H1 (cell line): ENCODE results near the gene GRAMD1B. TPM values are rescaled to one million over a fixed set of nuclear protein-coding genes. Genes with fewer than 3 reads are reported as not detected.
A peak's percentile ranks its signal among the peaks of the same experiment; 100 is the strongest.

Experiments
- CTCF ChIA-PET: fragments of 300-600 bp; sonication (Branson Sonifier 250); formaldehyde crosslinking; loops from one replicate; lab custom pipeline; 2021; ENCODE audit not compliant: partially characterized antibody; lab: Charles Lee
- POLR2A ChIA-PET: fragments of 300-600 bp; sonication (Branson Sonifier 250); formaldehyde crosslinking; loops from one replicate; lab custom pipeline; 2021; ENCODE audit warnings: inconsistent platforms; ENCODE audit not compliant: partially characterized antibody; lab: Charles Lee
- DNase-seq, 2 experiments: peaks; one replicate each; pipeline versions ENCODE4 v3.0.0 to v3.0.0-alpha.2; 2010 to 2022; ENCODE audit warnings: low spot score in 2 of 2, low read depth in 1 of 2, mixed read lengths in 1 of 2
- FAIRE-seq: peaks from 2 replicates; lab custom pipeline; 2011; peaks lifted over from hg19 to GRCh38; lab: Jason Lieb, UNC
- H2AFZ ChIP-seq: 2 replicates; pipeline ENCODE4 v1.8.1; 2012; ENCODE audit warnings: low read length, inconsistent platforms
- H2AK5ac ChIP-seq: 2 replicates; pipeline ENCODE4 v1.6.1; 2013; ENCODE audit warnings: low read depth, low read length
- H2BK120ac ChIP-seq: replicated peaks from 2 replicates; pipeline ENCODE3; 2013; ENCODE audit warnings: low read depth, low read length, inconsistent platforms
- H2BK12ac ChIP-seq: 2 replicates; pipeline ENCODE4 v1.6.1; 2013; ENCODE audit warnings: low read depth, low read length
- H2BK15ac ChIP-seq: 2 replicates; pipeline ENCODE4 v1.6.1; 2013; ENCODE audit warnings: low read length
- H2BK20ac ChIP-seq: 2 replicates; pipeline ENCODE4 v1.6.1; 2013; ENCODE audit warnings: low read length
- H2BK5ac ChIP-seq: 2 replicates; pipeline ENCODE4 v1.6.1; 2013; ENCODE audit warnings: low read depth, low read length
- H3K14ac ChIP-seq: 2 replicates; pipeline ENCODE4 v1.6.1; 2013; ENCODE audit warnings: inconsistent platforms; ENCODE audit not compliant: insufficient read length
- H3K18ac ChIP-seq: 2 replicates; pipeline ENCODE4 v1.6.1; 2013; ENCODE audit warnings: low read length; ENCODE audit errors: extremely low read depth
- H3K23ac ChIP-seq: 2 replicates; pipeline ENCODE4 v1.6.1; 2013; ENCODE audit warnings: inconsistent platforms; ENCODE audit not compliant: insufficient read length
- H3K23me2 ChIP-seq: 2 replicates; pipeline ENCODE4 v1.6.1; 2013; ENCODE audit warnings: low read depth, low read length
- H3K27ac ChIP-seq: 2 replicates; pipeline ENCODE4 v1.6.1; 2011; ENCODE audit warnings: low read depth, low read length, inconsistent platforms
- H3K27me3 ChIP-seq, 4 experiments: replicated peaks in 1 of 4; 1 replicate in 1 of 4; 2 replicates in 3 of 4; pipeline versions ENCODE4 v1.6.1 to v1.8.1; 2011 to 2013; ENCODE audit warnings: low read length in 3 of 4, mild to moderate bottlenecking in 3 of 4, inconsistent platforms in 2 of 4, mixed read lengths in 2 of 4, moderate library complexity in 1 of 4; ENCODE audit not compliant: control insufficient read depth in 3 of 4, insufficient read depth in 3 of 4; ENCODE audit errors: extremely low read depth in 1 of 4
- H3K36me3 ChIP-seq, 4 experiments: 2 replicates each; pipeline versions ENCODE4 v1.6.1 to v1.8.1; 2011 to 2013; ENCODE audit warnings: mild to moderate bottlenecking in 4 of 4, low read length in 3 of 4, moderate library complexity in 2 of 4, control low read depth in 1 of 4, inconsistent platforms in 1 of 4; ENCODE audit not compliant: insufficient read depth in 4 of 4, control insufficient read depth in 2 of 4
- H3K4ac ChIP-seq: replicated peaks from 2 replicates; pipeline ENCODE3; 2013; ENCODE audit warnings: low read length, low read depth, mixed read lengths, inconsistent platforms; ENCODE audit not compliant: insufficient read length
- H3K4me1 ChIP-seq, 4 experiments: replicated peaks in 1 of 4; 1 replicate in 1 of 4; 2 replicates in 3 of 4; pipeline versions ENCODE4 v1.6.1 to v1.8.1; 2011 to 2013; ENCODE audit warnings: low read length in 3 of 4, inconsistent platforms in 2 of 4, mixed read lengths in 1 of 4; ENCODE audit not compliant: insufficient read depth in 4 of 4, control insufficient read depth in 3 of 4
- H3K4me2 ChIP-seq, 2 experiments: 2 replicates each; pipeline versions ENCODE4 v1.6.1 to v1.8.1; 2011 to 2013; ENCODE audit warnings: low read depth in 2 of 2, low read length in 2 of 2, control low read depth in 1 of 2, inconsistent platforms in 1 of 2, mild to moderate bottlenecking in 1 of 2; ENCODE audit not compliant: insufficient read depth in 1 of 2
- H3K4me3 ChIP-seq, 4 experiments: fragments of 200-600, 300-600 bp in 1 of 4; sonication (generic), shearing (Covaris generic), sonication (Bioruptor Twin) in 1 of 4; 2 replicates each; pipeline versions ENCODE4 v1.5.1 to v1.8.1; 2011 to 2016; ENCODE audit warnings: low read length in 4 of 4, low read depth in 3 of 4, control low read depth in 2 of 4, inconsistent platforms in 2 of 4, mild to moderate bottlenecking in 2 of 4, mixed read lengths in 1 of 4, moderate library complexity in 1 of 4; ENCODE audit not compliant: insufficient read depth in 2 of 4; ENCODE audit errors: extremely low read depth in 1 of 4
- H3K56ac ChIP-seq: replicated peaks from 2 replicates; pipeline ENCODE3; 2013; ENCODE audit warnings: low read depth, mild to moderate bottlenecking, mixed read lengths, low read length, inconsistent platforms; ENCODE audit not compliant: insufficient read length
- H3K79me1 ChIP-seq: 2 replicates; pipeline ENCODE4 v1.6.1; 2013; ENCODE audit warnings: low read depth, low read length, control low read depth
- H3K79me2 ChIP-seq, 2 experiments: 2 replicates each; pipeline versions ENCODE4 v1.6.1 to v1.8.1; 2012 to 2013; ENCODE audit warnings: low read length in 2 of 2, mild to moderate bottlenecking in 2 of 2, inconsistent platforms in 1 of 2; ENCODE audit not compliant: insufficient read depth in 2 of 2, control insufficient read depth in 1 of 2
- H3K9ac ChIP-seq, 4 experiments: replicated peaks in 1 of 4; 1 replicate in 1 of 4; 2 replicates in 3 of 4; pipeline versions ENCODE4 v1.6.1 to v1.8.1; 2011 to 2013; ENCODE audit warnings: low read depth in 3 of 4, low read length in 3 of 4, control low read depth in 2 of 4, mild to moderate bottlenecking in 2 of 4, moderate library complexity in 2 of 4, inconsistent platforms in 1 of 4; ENCODE audit errors: extremely low read depth in 1 of 4
- H3K9me3 ChIP-seq, 2 experiments: 2 replicates each; pipeline versions ENCODE4 v1.6.1 to v1.8.1; 2012 to 2013; ENCODE audit warnings: mild to moderate bottlenecking in 2 of 2, moderate library complexity in 2 of 2, control low read depth in 1 of 2, inconsistent platforms in 1 of 2, low read depth in 1 of 2, low read length in 1 of 2, mixed read lengths in 1 of 2; ENCODE audit not compliant: insufficient read depth in 2 of 2
- H4K20me1 ChIP-seq, 2 experiments: replicated peaks in 1 of 2; 2 replicates each; pipeline versions ENCODE3 to v1.8.1; 2011 to 2013; ENCODE audit warnings: inconsistent platforms in 2 of 2, low read length in 2 of 2, mild to moderate bottlenecking in 1 of 2; ENCODE audit not compliant: insufficient read depth in 2 of 2, control insufficient read depth in 1 of 2
- H4K5ac ChIP-seq: 2 replicates; pipeline ENCODE4 v1.6.1; 2013; ENCODE audit warnings: low read length, low read depth, mixed read lengths, inconsistent platforms; ENCODE audit not compliant: insufficient read length
- H4K8ac ChIP-seq: 2 replicates; pipeline ENCODE4 v1.8.0; 2013; ENCODE audit warnings: mild to moderate bottlenecking, moderate library complexity, low read length, inconsistent platforms; ENCODE audit not compliant: insufficient read depth; ENCODE audit errors: extremely low read depth
- H4K91ac ChIP-seq: replicated peaks from 2 replicates; pipeline ENCODE3; 2013; ENCODE audit warnings: low read length, mixed read lengths, inconsistent platforms; ENCODE audit not compliant: insufficient read length
- KDM1A ChIP-seq: fragments of 200-600, 300-600 bp; sonication (generic); IDR thresholded peaks from 2 replicates; pipeline ENCODE4 v1.7.1; 2016; ENCODE audit warnings: mild to moderate bottlenecking, low read length, borderline replicate concordance
- POLR2A ChIP-seq, 2 experiments: IDR thresholded peaks; 1 replicate in 1 of 2; 2 replicates in 1 of 2; pipeline ENCODE4 v1.6.1; 2011; ENCODE audit warnings: low read depth in 2 of 2, low read length in 2 of 2, mild to moderate bottlenecking in 2 of 2; ENCODE audit errors: control extremely low read depth in 1 of 2
- SIN3A ChIP-seq, 2 experiments: IDR thresholded peaks in 1 of 2; conservative IDR thresholded peaks in 1 of 2; 2 replicates each; pipeline ENCODE4 v1.6.1; 2011 to 2012; ENCODE audit warnings: low read length in 2 of 2, improper control_type of control experiment in 1 of 2, low read depth in 1 of 2, mild to moderate bottlenecking in 1 of 2
- SP4 ChIP-seq: IDR thresholded peaks from 2 replicates; pipeline ENCODE4 v1.6.1; 2012; ENCODE audit warnings: low read length, inconsistent platforms
- TBP ChIP-seq: IDR thresholded peaks from 2 replicates; pipeline ENCODE4 v1.6.1; 2011; ENCODE audit warnings: low read depth, low read length, improper control_type of control experiment
- TCF12 ChIP-seq: IDR thresholded peaks from 2 replicates; pipeline ENCODE4 v1.6.1; 2011; ENCODE audit warnings: low read depth, mild to moderate bottlenecking, low read length
- WGBS, 2 experiments: shearing (Covaris generic) in 1 of 2; methylation state at CpG; one replicate each; pipeline versions ENCODE4 v1.1.6 to v1.1.7; 2013 to 2015; ENCODE audit warnings: low lambda C conversion rate in 2 of 2, mixed read lengths in 2 of 2, inconsistent platforms in 1 of 2, low coverage in 1 of 2, missing lambda C conversion rate in 1 of 2; ENCODE audit not compliant: insufficient replicate concordance in 2 of 2, insufficient coverage in 1 of 2, insufficient read length in 1 of 2; ENCODE audit errors: extremely low coverage in 1 of 2, missing lambda C conversion rate in 1 of 2; 5-methylcytosine and 5-hydroxymethylcytosine counted together
- long read RNA-seq, 2 experiments: library from RNA in 1 of 2; library from capped mRNA in 1 of 2; stranded (forward); transcript quantifications; one replicate each; pipeline ENCODE4 v2.0.0, GENCODE V29; 2021; ENCODE audit warnings: inconsistent platforms in 1 of 2
- polyA minus RNA-seq, 3 experiments: library from RNA; depleted of rRNA, polyadenylated mRNA; stranded (reverse); fragments of >200 nt; gene quantifications; 1 replicate in 2 of 3; 2 replicates in 1 of 3; pipeline ENCODE4 v1.2.3, GENCODE V29; 2011
- polyA plus RNA-seq, 7 experiments: library from polyadenylated mRNA; depleted of rRNA in 3 of 7; stranded (reverse) in 5 of 7; unstranded in 2 of 7; fragments of >200 nt in 5 of 7; fragments of 200-250 nt in 2 of 7; gene quantifications; 1 replicate in 5 of 7; 2 replicates in 1 of 7; 4 replicates in 1 of 7; pipeline versions ENCODE4 v1.2.1 to v1.2.3, GENCODE V29; 2011 to 2013; ENCODE audit warnings: missing spikeins in 2 of 7, mixed read lengths in 2 of 7
- total RNA-seq: library from RNA; stranded (reverse); fragmentation: NEBNext Ultra II Directional; extraction: Animal tissue kit (Norgen Biotek cat#: 25700); gene quantifications from 2 replicates; pipeline ENCODE4 v1.2.1, GENCODE V29; 2021

Gene GRAMD1B
- total RNA-seq (21.2 and 22.4 TPM in 2 replicates), polyA plus RNA-seq (2011; rRNA removed) (10.1 and 11.9 TPM in 2 replicates), polyA minus RNA-seq (2011; rRNA and poly(A)+ RNA removed) (19.2 and 25.7 TPM in 2 replicates)
- 11.3 TPM for polyA plus RNA-seq (2011; cell fraction: cytosol; rRNA removed)
- 30.0 TPM for polyA plus RNA-seq (2011; cell fraction: nucleus; rRNA removed)
- 8.6 to 12.0 TPM (median 10.4 TPM) in 4 replicates for polyA plus RNA-seq (2012, experiment 1 of 2)
- polyA plus RNA-seq (2012, experiment 2 of 2) = 4.4 TPM
- polyA plus RNA-seq (2013, experiment 1 of 2) = 6.9 TPM
- 8.4 TPM for polyA plus RNA-seq (2013, experiment 2 of 2)
- polyA minus RNA-seq (2011; cell fraction: cytosol; rRNA and poly(A)+ RNA removed) = 13.7 TPM
- polyA minus RNA-seq (2011; cell fraction: nucleus; rRNA and poly(A)+ RNA removed) = 29.4 TPM
- long read RNA-seq, experiment 1, partial matches to known transcripts = 1 of 6 reads
- long read RNA-seq, experiment 1, other reads (novel, unspliced or antisense) = 4 of 6 reads
- long read RNA-seq, experiment 2 = 0 reads

- H4K5ac ChIP-seq = no peak within 1 kb of the TSS
- H3K23me2 ChIP-seq = peaks cover 5% of the 10 kb centered on the region; the same call in 1 of the 2 replicates
- H3K79me1 ChIP-seq = no peaks in the 10 kb centered on the region; the same call in 1 of the 2 replicates
- H4K20me1 ChIP-seq = peaks cover 0 to 4% of the 10 kb centered on the region in 2 experiments
- H2AFZ ChIP-seq = peak within 1 kb of the TSS; percentile 98
- peak within 1 kb of the TSS; percentile 98 for H3K18ac ChIP-seq
- no peak within 1 kb of the TSS for H2BK120ac ChIP-seq
- H4K91ac ChIP-seq = peak within 1 kb of the TSS; percentile 90
- peaks cover 0 to 17% (median under 1%) of the 10 kb centered on the region in 4 experiments; a peak in 4 of 7 replicates for H3K27me3 ChIP-seq
- peak within 1 kb of the TSS; percentile 69; the same call in 1 of the 2 replicates for H2BK12ac ChIP-seq
- H3K56ac ChIP-seq = peak within 1 kb of the TSS; percentile 52
- H3K79me2 ChIP-seq = peaks cover 0 to 15% of the 10 kb centered on the region in 2 experiments; a peak in 2 of 4 replicates
- peak within 1 kb of the TSS; percentile 46; the same call in 1 of the 2 replicates for H2BK5ac ChIP-seq
- H3K23ac ChIP-seq = no peak within 1 kb of the TSS
- peak within 1 kb of the TSS; percentile 31 for H2AK5ac ChIP-seq
- peak within 1 kb of the TSS; percentile 88; the same call in 1 of the 2 replicates for H4K8ac ChIP-seq
- H3K4me1 ChIP-seq = peaks cover 12 to 18% (median 14%) of the 10 kb centered on the region in 4 experiments
- no peaks in the 10 kb centered on the region for H3K9me3 ChIP-seq
- H3K9ac ChIP-seq = peak within 1 kb of the TSS; percentile 55 to 73 (median 64)
- POLR2A ChIA-PET = interaction anchor here (1.3 to 1.5 kb wide), 2 partner anchors 12 to 23 kb away, joined by 4 to 5 read pairs; no protein-coding TSS in a partner anchor
- peak within 1 kb of the TSS; percentile 61; the same call in 1 of the 2 replicates for H2BK15ac ChIP-seq
- peak; percentile 7 for FAIRE-seq
- no peak within 1 kb of the TSS for H3K27ac ChIP-seq
- H3K4me3 ChIP-seq = peak within 1 kb of the TSS; percentile 68 to 88 (median 82)
- peak within 1 kb of the TSS; percentile 95 to 99 for H3K4me2 ChIP-seq
- WGBS, 2 experiments = 0% methylated on average over 31 of the region's 57 CpGs; no CpG with 5 or more reads in 1 of the 2 experiments
- H2BK20ac ChIP-seq = no peak within 1 kb of the TSS
- H3K4ac ChIP-seq = no peak within 1 kb of the TSS
- no peak within 1 kb of the TSS for H3K14ac ChIP-seq
- peak; percentile 54 to 87 for DNase-seq
- CTCF ChIA-PET = interaction anchor here (0.9 to 6.0 kb wide), 5 partner anchors 22 to 327 kb away, joined by 3 to 57 read pairs (median 4); no protein-coding TSS in a partner anchor
- H3K36me3 ChIP-seq = no peaks in the 10 kb centered on the region
- TF ChIP-seq POLR2A (IDR thresholded peaks at IDR 0.05; ENCODE audit: control extremely low read depth in 1 of 2, low read depth in 2 of 2, low read length in 2 of 2) = 0 out of 3 replicates have a peak, but pooled peaks of 1 of the 2 experiments have one; percentile 31
- 0 out of 2 replicates have a peak, but pooled peaks have one; percentile 4 for TF ChIP-seq TCF12
- TF ChIP-seq SIN3A (conservative IDR thresholded peaks at IDR 0.05 in 1 of 2, IDR thresholded peaks at IDR 0.05 in 1 of 2; ENCODE audit: low read depth in 1 of 2, low read length in 2 of 2) = peak in 1 of 2 experiments; percentile 58; a peak in 1 of 4 replicates
- peak; percentile 37; the same call in 1 of the 2 replicates for TF ChIP-seq KDM1A
- peak; percentile 68 for TF ChIP-seq TBP
- TF ChIP-seq SP4 = no peak
Observed at GRCh38 chr11:123429913-123430720, at the start of gene GRAMD1B. TSS of gene GRAMD1B (plus strand) at chr11:123430269. CDS start at chr11:123430793, 524 bp downstream.
